ENCODE measurements around the gene TMEM94.

Gene TMEM94

DNA sequence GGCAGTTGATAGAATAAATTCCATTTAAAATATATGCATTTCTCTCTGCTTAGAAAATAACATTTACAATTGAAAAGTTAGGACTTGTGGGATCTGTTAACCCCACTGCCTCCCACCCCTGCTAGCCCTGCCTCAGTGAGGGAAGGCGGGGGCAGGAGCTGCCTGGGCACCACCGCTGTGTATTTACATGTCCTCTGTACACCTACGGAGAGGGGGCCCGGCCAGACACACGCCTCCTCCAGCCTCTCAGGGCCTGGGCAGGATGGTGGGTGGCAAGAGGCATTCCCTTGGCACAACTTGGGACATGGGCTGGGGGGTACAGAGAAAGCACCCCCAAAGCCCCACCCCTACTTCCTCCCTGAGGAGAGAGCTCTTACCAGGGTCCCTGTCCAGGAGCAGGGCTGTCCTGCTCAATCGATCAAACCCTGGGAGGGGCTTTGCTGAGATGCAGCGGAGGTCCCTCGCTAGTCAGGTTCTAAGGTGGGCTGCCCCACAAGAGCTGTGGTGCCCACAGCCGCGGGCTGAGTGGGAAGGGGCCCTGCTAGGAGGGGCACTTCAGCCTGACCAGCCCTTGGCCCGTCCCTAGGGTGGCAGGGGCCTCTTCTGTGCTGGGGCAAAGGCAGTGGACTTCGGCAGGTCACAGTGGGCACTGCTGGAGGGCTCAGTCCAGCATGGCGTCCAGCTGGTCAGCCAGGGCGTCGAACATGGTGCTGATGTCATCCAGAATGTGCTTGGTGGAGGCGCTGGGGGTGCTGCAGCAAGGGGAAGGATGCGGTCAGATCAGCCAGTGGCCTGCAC lies 44.2 kb downstream of the TMEM94 start:
- Histone ChIP-seq H3K36me3 (ENCODE audit: control insufficient read depth in 2 of 2, insufficient read depth in 1 of 2, low read length in 2 of 2) (peaks cover 0 to 91% of the 10 kb centered on the region in 2 experiments), H3K27ac (ENCODE audit: extremely low read depth, low read depth, low read length) (no peak overlapping the region), H3K9me3 (ENCODE audit: control insufficient read depth, insufficient read depth, low read depth, low read length) (no peaks in the 10 kb centered on the region), H3K4me3 (ENCODE audit: low read depth, low read length) (no peak overlapping the region), H3K4me1 (ENCODE audit: control insufficient read depth, insufficient read depth, low read length) (no peaks in the 10 kb centered on the region)
- TF ChIP-seq ZNF776 (tag by site-specific recombination; IDR thresholded peaks at IDR 0.05; ENCODE audit: borderline replicate concordance) (no peak), ZNF138 (tag by site-specific recombination; IDR thresholded peaks at IDR 0.05; ENCODE audit: borderline replicate concordance) (no peak), ZFHX2 (tag by site-specific recombination; conservative IDR thresholded peaks at IDR 0.05) (peak; percentile 81), WT1 (tag by site-specific recombination; IDR thresholded peaks at IDR 0.05) (no peak), EGR2 (tag by site-specific recombination; IDR thresholded peaks at IDR 0.05; ENCODE audit: low read depth) (peak; percentile 72; the same call in 1 of the 2 replicates)
- POLR2A ChIA-PET = interaction anchor here (2.1 to 3.4 kb wide), 2 partner anchors 12 to 44 kb away, joined by 5 to 16 read pairs; partner anchors contain the start of gene TMEM94
- CTCF ChIA-PET = interaction anchor here (0.6 to 0.8 kb wide), 2 partner anchors 11 to 529 kb away, joined by 3 read pairs; no protein-coding TSS in a partner anchor

DNA sequence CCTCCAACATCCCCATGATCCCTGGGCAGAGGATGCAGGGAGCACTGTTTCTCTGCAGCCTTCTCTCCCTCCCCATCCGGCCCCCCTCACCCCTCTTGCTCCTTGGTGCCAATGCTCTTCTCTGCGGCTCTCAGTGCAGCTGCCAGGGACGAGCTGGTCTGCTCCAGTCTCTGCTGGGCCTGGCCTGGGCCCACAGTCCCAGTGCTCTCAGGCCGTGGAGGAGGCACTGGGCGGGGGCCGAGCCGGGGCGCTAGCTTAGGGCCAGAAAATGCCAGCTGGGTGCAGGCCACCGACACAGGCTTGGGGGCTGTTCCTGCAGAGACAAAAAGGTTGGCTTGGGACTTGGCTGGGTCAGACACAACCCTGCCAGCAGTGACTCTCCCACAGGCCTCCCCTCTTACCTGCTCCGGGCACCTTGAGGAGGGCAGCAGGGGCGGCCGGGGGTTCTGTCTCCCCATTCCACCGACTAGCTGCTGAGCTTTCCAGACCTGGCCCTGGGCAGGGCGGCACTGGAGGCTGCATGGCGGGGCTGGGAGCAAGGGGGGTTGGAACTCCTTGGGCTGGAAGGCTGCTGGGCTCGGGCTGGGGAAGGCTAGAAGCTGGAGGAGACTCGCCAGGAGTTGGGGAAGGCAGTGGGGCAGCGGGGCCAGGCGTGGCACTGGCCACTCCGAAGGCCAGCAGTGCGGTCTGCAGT lies 45.1 kb downstream of the TMEM94 start:
- Histone ChIP-seq H3K4me3 (ENCODE audit: low read depth, low read length) (no peak overlapping the region), H3K9me3 (ENCODE audit: control insufficient read depth, insufficient read depth, low read depth, low read length) (no peaks in the 10 kb centered on the region), H3K4me1 (ENCODE audit: control insufficient read depth, insufficient read depth, low read length) (no peaks in the 10 kb centered on the region), H3K36me3 (ENCODE audit: control insufficient read depth in 2 of 2, insufficient read depth in 1 of 2, low read length in 2 of 2) (peaks cover 0 to 91% of the 10 kb centered on the region in 2 experiments), H3K27ac (ENCODE audit: extremely low read depth, low read depth, low read length) (no peak overlapping the region)
- CTCF ChIA-PET = interaction anchor here (0.6 to 0.8 kb wide), 2 partner anchors 10 to 530 kb away, joined by 3 read pairs; no protein-coding TSS in a partner anchor
- POLR2A ChIA-PET = interaction anchor here (2.1 kb wide), 1 partner anchor 11 kb away, joined by 5 read pairs; no protein-coding TSS in a partner anchor
- TF ChIP-seq ZNF777 (tag by site-specific recombination; IDR thresholded peaks at IDR 0.05; ENCODE audit: borderline replicate concordance) = no peak
- TF ChIP-seq ZNF670 (tag by site-specific recombination; IDR thresholded peaks at IDR 0.05; ENCODE audit: low read depth) = no peak
- TF ChIP-seq ZNF548 (tag by site-specific recombination; IDR thresholded peaks at IDR 0.05) = no peak
- TF ChIP-seq GLI4 (tag by site-specific recombination; IDR thresholded peaks at IDR 0.05) = no peak
- TF ChIP-seq ZBTB20 (tag by site-specific recombination; IDR thresholded peaks at IDR 0.05) = no peak
- no peak for TF ChIP-seq ZNF274 (IDR thresholded peaks at IDR 0.05; ENCODE audit: low read length)
- TF ChIP-seq ZNF274 (tag by site-specific recombination; IDR thresholded peaks at IDR 0.05; ENCODE audit: borderline replicate concordance) = no peak
- TF ChIP-seq, protein P1, sequence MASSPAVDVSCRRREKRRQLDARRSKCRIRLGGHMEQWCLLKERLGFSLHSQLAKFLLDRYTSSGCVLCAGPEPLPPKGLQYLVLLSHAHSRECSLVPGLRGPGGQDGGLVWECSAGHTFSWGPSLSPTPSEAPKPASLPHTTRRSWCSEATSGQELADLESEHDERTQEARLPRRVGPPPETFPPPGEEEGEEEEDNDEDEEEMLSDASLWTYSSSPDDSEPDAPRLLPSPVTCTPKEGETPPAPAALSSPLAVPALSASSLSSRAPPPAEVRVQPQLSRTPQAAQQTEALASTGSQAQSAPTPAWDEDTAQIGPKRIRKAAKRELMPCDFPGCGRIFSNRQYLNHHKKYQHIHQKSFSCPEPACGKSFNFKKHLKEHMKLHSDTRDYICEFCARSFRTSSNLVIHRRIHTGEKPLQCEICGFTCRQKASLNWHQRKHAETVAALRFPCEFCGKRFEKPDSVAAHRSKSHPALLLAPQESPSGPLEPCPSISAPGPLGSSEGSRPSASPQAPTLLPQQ (tag by site-specific recombination; IDR thresholded peaks at IDR 0.05) = no peak
- TF ChIP-seq MYNN (tag by site-specific recombination; IDR thresholded peaks at IDR 0.05; ENCODE audit: borderline replicate concordance) = no peak
- TF ChIP-seq ZSCAN30 (tag by site-specific recombination; IDR thresholded peaks at IDR 0.05) = no peak
- TF ChIP-seq ZNF169 (tag by site-specific recombination; IDR thresholded peaks at IDR 0.05) = no peak
- no peak for TF ChIP-seq SALL2 (tag by site-specific recombination; IDR thresholded peaks at IDR 0.05; ENCODE audit: borderline replicate concordance)
- no peak for TF ChIP-seq ZNF623 (tag by site-specific recombination; IDR thresholded peaks at IDR 0.05)
- TF ChIP-seq ZIC2 (tag by site-specific recombination; IDR thresholded peaks at IDR 0.05) = no peak
- no peak for TF ChIP-seq SCRT2 (tag by site-specific recombination; IDR thresholded peaks at IDR 0.05)
- TF ChIP-seq ZNF16 (tag by site-specific recombination; IDR thresholded peaks at IDR 0.05; ENCODE audit: low read depth) = no peak
